Ramos (cell line): ENCODE measurements around the gene HJV.

ENCODE experiments used
- in situ Hi-C: fragments of 300-500 bp; cut with MboI; formaldehyde crosslinking; loops from one replicate; pipeline ENCODE4 v1.14.3; 2022; ENCODE audit warnings: low sequenced_read_pairs; ENCODE audit not compliant: unreplicated experiment

Gene HJV

GRCh38 chr1:145995148-145995881, 26.2 kb downstream of the HJV start:
- in situ Hi-C loops, result loop anchor here (5.0 kb wide), 1 partner anchor 42 kb away; no protein-coding TSS in a partner anchor

GRCh38 chr1:145994391-145995120, 27.0 kb downstream of the HJV start:
- in situ Hi-C loops, result loop anchor here (5.0 kb wide), 1 partner anchor 43 kb away; no protein-coding TSS in a partner anchor

GRCh38 chr1:145993618-145994390, 27.7 kb downstream of the HJV start:
- in situ Hi-C loops, result no loop called here

- in situ Hi-C loops, result no loop called here
Measured at GRCh38 chr1:145992958-145993617, 28.4 kb downstream of the HJV start.

- in situ Hi-C loops, result no loop called here
Measured at GRCh38 chr1:145992502-145992936, 29.0 kb downstream of the HJV start.

GRCh38 chr1:145991735-145992412, 29.7 kb downstream of the HJV start:
- in situ Hi-C loops, result no loop called here

- in situ Hi-C loops, result no loop called here
Measured at GRCh38 chr1:145990249-145990855, 31.2 kb downstream of the HJV start.

GRCh38 chr1:145988773-145989172, 32.8 kb downstream of the HJV start:
- in situ Hi-C loops, result no loop called here

GRCh38 chr1:145987926-145988325, 33.6 kb downstream of the HJV start:
- in situ Hi-C loops, result no loop called here

GRCh38 chr1:145986551-145986950, 35.0 kb downstream of the HJV start:
- in situ Hi-C loops, result no loop called here

GRCh38 chr1:145985502-145986439, 35.8 kb downstream of the HJV start:
- in situ Hi-C loops, result no loop called here

- in situ Hi-C loops, result no loop called here
Measured at GRCh38 chr1:145985129-145985501, 36.4 kb downstream of the HJV start.

- in situ Hi-C loops, result no loop called here
Measured at GRCh38 chr1:145983960-145984830, 37.3 kb downstream of the HJV start.

GRCh38 chr1:145983206-145983675, 38.3 kb downstream of the HJV start:
- in situ Hi-C loops, result no loop called here

GRCh38 chr1:145982010-145982723, 39.4 kb downstream of the HJV start:
- in situ Hi-C loops, result no loop called here

GRCh38 chr1:145980457-145980994, 41.0 kb downstream of the HJV start:
- in situ Hi-C loops, result no loop called here
